HL-60 (cell line): ENCODE measurements around the gene ABHD16B.

ENCODE experiments used
- DNase-seq, 2 experiments: peaks; one replicate each; pipeline ENCODE4 v3.0.0-alpha.2; 2010 to 2020; ENCODE audit warnings: low read depth in 1 of 2, low spot score in 1 of 2
- H3K27ac ChIP-seq: fragments of 250-450 bp; sonication (Bioruptor Pico); replicated peaks from 2 replicates; pipeline ENCODE4 v1.5.1; 2020; ENCODE audit warnings: mild to moderate bottlenecking, moderate library complexity
- H3K27me3 ChIP-seq: fragments of 250-450 bp; sonication (Bioruptor Pico); 2 replicates; pipeline ENCODE4 v1.5.1; 2021; ENCODE audit warnings: mild to moderate bottlenecking, moderate library complexity; ENCODE audit not compliant: insufficient read depth, poor library complexity, severe bottlenecking
- H3K4me3 ChIP-seq: replicated peaks from 2 replicates; pipeline ENCODE4 v1.5.1; 2011; ENCODE audit warnings: mild to moderate bottlenecking, control low read depth, low read length; ENCODE audit not compliant: insufficient read depth
- GABPA ChIP-seq: IDR thresholded peaks from 2 replicates; pipeline ENCODE4 v1.6.1; 2012; ENCODE audit warnings: low read depth
- POLR2AphosphoS5 ChIP-seq: IDR thresholded peaks from 2 replicates; pipeline ENCODE4 v1.6.1; 2012; ENCODE audit warnings: low read depth
- SPI1 ChIP-seq: IDR thresholded peaks from 2 replicates; pipeline ENCODE4 v1.6.1; 2012; ENCODE audit warnings: low read depth, mild to moderate bottlenecking, borderline replicate concordance
- TF ChIP-seq, protein P1 (sequence below): IDR thresholded peaks from 2 replicates; pipeline ENCODE4 v1.6.1; 2012; ENCODE audit warnings: low read depth; ENCODE audit not compliant: insufficient replicate concordance
- TF ChIP-seq, protein P2 (sequence below): IDR thresholded peaks from one replicate; pipeline ENCODE4 v1.5.1; 2011; ENCODE audit warnings: low read length, control low read depth, inconsistent platforms; ENCODE audit not compliant: insufficient read depth

Gene ABHD16B

DNA sequence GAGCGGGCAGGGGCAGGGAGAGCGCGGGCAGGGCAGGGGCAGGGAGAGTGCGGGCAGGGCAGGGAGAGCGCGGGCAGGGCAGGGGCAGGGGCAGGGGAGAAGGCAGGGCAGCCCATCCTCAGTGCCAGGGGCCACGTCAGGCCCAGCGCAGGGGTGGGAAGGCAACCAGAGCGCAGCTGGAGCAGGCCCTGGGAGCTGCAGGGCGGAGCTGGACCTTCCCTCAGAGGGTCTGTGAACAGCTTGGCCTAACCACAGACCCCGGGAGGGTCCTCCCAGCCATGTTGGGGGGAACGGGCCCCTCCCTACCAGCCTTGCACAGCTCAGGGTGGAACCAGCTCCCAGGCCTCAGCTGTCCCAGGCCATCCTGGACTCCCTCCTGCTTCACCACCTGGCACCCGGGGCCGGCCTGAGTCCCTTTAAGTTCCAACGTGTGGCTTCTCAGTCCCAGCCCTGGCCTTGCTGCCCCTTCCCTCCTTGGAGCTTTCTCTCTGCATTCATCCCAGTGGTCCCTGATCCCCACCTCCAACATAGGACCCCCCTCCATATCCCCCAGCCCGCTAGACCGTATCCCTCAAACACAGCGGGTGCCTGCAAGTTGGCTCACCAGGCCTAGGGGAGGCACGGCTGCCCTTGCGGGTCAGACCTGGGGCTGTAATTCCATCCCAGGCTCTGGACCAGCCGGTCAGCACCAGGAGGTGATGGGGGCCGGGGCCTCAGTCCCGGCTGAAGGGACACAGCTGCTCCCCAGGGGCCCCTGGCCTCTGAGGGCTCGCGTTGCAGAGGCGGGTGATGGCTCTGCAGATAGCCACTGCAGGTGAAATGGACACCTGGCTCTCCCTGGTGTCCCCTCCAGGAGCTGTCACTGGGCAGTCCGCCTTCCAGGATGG is 24.6 kb upstream of the ABHD16B start:
- no peak overlapping the region for H3K4me3 ChIP-seq
- peaks cover 12% of the 10 kb centered on the region for H3K27me3 ChIP-seq
- no peak for TF ChIP-seq POLR2AphosphoS5
- H3K27ac ChIP-seq: no peak overlapping the region
- DNase-seq: no peak

- Histone ChIP-seq H3K27me3 (peaks cover 5% of the 10 kb centered on the region), H3K4me3 (no peak overlapping the region), H3K27ac (no peak overlapping the region)
- no peak for DNase-seq
- TF ChIP-seq, protein P1, sequence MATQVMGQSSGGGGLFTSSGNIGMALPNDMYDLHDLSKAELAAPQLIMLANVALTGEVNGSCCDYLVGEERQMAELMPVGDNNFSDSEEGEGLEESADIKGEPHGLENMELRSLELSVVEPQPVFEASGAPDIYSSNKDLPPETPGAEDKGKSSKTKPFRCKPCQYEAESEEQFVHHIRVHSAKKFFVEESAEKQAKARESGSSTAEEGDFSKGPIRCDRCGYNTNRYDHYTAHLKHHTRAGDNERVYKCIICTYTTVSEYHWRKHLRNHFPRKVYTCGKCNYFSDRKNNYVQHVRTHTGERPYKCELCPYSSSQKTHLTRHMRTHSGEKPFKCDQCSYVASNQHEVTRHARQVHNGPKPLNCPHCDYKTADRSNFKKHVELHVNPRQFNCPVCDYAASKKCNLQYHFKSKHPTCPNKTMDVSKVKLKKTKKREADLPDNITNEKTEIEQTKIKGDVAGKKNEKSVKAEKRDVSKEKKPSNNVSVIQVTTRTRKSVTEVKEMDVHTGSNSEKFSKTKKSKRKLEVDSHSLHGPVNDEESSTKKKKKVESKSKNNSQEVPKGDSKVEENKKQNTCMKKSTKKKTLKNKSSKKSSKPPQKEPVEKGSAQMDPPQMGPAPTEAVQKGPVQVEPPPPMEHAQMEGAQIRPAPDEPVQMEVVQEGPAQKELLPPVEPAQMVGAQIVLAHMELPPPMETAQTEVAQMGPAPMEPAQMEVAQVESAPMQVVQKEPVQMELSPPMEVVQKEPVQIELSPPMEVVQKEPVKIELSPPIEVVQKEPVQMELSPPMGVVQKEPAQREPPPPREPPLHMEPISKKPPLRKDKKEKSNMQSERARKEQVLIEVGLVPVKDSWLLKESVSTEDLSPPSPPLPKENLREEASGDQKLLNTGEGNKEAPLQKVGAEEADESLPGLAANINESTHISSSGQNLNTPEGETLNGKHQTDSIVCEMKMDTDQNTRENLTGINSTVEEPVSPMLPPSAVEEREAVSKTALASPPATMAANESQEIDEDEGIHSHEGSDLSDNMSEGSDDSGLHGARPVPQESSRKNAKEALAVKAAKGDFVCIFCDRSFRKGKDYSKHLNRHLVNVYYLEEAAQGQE: no peak
- TF ChIP-seq POLR2AphosphoS5 (no peak), SPI1 (no peak), GABPA (no peak)
- TF ChIP-seq, protein P2, sequence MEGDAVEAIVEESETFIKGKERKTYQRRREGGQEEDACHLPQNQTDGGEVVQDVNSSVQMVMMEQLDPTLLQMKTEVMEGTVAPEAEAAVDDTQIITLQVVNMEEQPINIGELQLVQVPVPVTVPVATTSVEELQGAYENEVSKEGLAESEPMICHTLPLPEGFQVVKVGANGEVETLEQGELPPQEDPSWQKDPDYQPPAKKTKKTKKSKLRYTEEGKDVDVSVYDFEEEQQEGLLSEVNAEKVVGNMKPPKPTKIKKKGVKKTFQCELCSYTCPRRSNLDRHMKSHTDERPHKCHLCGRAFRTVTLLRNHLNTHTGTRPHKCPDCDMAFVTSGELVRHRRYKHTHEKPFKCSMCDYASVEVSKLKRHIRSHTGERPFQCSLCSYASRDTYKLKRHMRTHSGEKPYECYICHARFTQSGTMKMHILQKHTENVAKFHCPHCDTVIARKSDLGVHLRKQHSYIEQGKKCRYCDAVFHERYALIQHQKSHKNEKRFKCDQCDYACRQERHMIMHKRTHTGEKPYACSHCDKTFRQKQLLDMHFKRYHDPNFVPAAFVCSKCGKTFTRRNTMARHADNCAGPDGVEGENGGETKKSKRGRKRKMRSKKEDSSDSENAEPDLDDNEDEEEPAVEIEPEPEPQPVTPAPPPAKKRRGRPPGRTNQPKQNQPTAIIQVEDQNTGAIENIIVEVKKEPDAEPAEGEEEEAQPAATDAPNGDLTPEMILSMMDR: no peak
These were observed 23.8 kb upstream of the ABHD16B start for GRCh38 chr20:63837479-63837878.

DNA sequence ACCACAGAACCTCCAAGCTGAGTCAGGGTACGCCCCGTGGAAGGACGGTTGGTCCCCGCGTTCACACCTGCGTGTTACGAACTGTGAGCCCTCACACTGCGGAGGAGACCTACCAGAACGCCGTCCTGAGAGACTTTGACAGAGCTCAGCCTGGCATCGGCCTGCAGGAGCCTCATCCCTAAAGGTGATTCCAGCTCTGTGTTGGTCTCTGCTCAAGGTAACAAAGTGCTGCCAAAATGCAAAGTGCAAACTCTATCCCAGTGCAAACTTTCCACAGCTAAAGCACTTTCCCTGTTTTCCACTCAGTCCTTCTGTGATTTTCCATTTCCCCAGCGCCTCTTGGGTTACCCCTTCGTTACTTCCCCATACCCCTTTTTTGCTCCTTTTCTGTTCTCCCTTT is 21.7 kb upstream of the ABHD16B start:
- Histone ChIP-seq H3K4me3 (no peak overlapping the region), H3K27me3 (peaks cover 7% of the 10 kb centered on the region), H3K27ac (no peak overlapping the region)
- DNase-seq: no peak
- no peak for TF ChIP-seq GABPA
- no peak for TF ChIP-seq POLR2AphosphoS5
- TF ChIP-seq SPI1: no peak
- TF ChIP-seq, protein P1: no peak
- TF ChIP-seq, protein P2: no peak

DNA sequence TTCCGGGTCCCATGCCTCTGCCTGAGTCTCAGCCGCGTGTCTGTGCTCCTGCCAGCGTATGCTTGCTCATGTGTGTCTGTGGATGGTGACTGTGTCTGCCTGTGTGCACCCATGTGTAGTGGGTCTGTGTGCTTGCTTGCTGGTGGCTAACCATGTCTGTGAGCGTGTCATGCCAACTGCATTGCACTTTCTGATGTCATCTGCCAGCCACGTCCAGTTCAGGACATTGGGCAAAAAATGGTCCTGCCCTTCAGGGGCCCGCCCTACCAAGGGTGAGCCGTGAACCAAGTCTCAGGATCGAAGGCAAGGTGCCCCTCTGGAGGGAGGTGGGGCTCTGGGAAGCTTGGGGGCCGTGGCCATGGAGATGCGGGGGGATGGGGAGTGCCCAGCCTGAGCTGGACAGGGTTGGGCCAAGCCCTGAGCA is 20.9 kb upstream of the ABHD16B start:
- Histone ChIP-seq H3K27me3 (peaks cover 7% of the 10 kb centered on the region), H3K4me3 (no peak overlapping the region), H3K27ac (no peak overlapping the region)
- TF ChIP-seq, protein P2: no peak
- no peak for TF ChIP-seq POLR2AphosphoS5
- TF ChIP-seq, protein P1: no peak
- no peak for TF ChIP-seq SPI1
- no peak for TF ChIP-seq GABPA
- no peak for DNase-seq
